ENCODE data around the gene CDK6.
"Not testable (repeated sequence)": the region's sequence is repeated elsewhere in the genome, so short reads cannot be mapped to it uniquely, and the experiment has no call there.

CDK6 gene

DNA sequence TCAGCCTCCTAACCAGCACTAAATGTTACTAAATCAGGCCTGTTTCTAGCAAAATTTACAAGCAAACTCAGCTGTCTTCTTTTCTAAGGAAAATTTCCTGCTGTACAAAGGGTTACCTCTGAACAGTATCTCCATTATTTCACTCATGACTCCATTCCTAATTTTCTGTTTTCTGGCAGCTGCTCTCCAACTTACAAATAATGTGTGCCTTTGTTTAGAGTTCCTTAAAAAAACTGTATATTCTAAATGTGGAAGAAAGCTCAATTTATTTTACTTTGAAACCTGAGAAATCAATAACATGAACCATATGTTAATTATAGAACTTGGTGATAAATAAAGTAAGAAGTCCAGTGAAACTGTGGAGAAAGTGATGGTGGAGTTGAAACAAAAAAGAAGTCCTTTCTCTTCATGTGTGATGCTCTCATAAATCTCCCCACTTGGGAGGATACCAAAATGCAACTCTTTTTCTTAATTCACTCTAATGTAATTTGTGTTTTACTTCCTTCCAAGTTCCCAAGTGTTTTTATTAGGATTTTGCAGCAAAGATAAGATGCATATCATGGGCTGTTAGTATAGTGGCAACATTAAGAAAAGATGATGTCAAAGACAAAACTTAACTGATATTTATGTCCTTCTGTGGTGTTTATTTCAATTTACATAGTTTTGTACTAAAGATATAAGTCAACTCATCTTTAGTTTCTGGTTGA lies 74.8 kb downstream of the CDK6 start:
- Histone ChIP-seq H3K4me1 (ENCODE audit: low read length) (peaks cover 11% of the 10 kb centered on the region), H3K79me2 (ENCODE audit: low read length) (peaks cover 43% of the 10 kb centered on the region)

DNA sequence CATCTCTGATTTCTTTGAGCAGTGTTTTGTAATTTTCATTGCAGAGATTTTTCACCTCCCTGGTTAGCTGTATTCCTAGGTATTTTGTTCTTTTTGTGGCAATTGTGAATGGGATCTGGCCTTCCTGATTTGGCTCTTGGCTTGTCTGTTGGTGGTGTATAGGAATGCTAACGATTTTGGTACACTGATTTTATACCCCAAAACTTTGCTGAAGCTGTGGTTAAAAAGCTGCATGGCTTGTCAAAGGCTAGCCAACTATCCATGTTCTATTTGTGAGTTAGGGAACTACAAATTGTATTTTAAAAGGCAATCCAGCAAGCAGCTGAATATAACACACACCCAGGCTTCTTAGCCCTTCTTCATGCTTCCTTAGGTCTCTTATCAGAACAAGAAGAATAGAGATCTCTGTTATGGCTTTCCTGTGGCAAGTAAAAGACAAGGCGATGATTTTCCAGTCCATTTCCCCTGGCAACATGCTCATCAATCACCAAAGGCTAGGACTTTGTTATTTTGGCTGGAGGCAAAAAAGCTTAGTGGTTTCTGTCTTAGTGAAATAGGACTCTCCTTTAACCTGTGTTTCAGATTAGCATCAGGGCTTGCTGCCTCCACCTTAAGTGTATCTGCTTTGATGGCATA lies 77.5 kb downstream of the CDK6 start:
- peaks cover 19% of the 10 kb centered on the region for H3K36me3 ChIP-seq (replicated peaks; ENCODE audit: low read depth, low read length)

More for the DNA sequence above, 74.8 kb downstream of the CDK6 start:
- Histone ChIP-seq H4K20me1 (ENCODE audit: insufficient read depth, low read length) (peaks cover 11% of the 10 kb centered on the region), H3K9ac (ENCODE audit: low read length) (no peak overlapping the region), H3K27ac (ENCODE audit: low read length) (no peak overlapping the region), H2AFZ (ENCODE audit: low read depth, low read length) (no peak overlapping the region), H3K4me2 (ENCODE audit: low read length) (no peak overlapping the region), H3K4me3 (ENCODE audit: low read length) (no peak overlapping the region), H3K27me3 (ENCODE audit: low read depth, low read length) (no peaks in the 10 kb centered on the region), H3K36me3 (replicated peaks; ENCODE audit: low read depth, low read length) (peaks cover 19% of the 10 kb centered on the region), H3K9me3 (ENCODE audit: insufficient read depth, low read length) (no peaks in the 10 kb centered on the region)
- no peak for TF ChIP-seq EZH2phosphoT487 (IDR thresholded peaks at IDR 0.05; ENCODE audit: low read depth)
- TF ChIP-seq, protein P1, sequence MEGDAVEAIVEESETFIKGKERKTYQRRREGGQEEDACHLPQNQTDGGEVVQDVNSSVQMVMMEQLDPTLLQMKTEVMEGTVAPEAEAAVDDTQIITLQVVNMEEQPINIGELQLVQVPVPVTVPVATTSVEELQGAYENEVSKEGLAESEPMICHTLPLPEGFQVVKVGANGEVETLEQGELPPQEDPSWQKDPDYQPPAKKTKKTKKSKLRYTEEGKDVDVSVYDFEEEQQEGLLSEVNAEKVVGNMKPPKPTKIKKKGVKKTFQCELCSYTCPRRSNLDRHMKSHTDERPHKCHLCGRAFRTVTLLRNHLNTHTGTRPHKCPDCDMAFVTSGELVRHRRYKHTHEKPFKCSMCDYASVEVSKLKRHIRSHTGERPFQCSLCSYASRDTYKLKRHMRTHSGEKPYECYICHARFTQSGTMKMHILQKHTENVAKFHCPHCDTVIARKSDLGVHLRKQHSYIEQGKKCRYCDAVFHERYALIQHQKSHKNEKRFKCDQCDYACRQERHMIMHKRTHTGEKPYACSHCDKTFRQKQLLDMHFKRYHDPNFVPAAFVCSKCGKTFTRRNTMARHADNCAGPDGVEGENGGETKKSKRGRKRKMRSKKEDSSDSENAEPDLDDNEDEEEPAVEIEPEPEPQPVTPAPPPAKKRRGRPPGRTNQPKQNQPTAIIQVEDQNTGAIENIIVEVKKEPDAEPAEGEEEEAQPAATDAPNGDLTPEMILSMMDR (IDR thresholded peaks at IDR 0.05; ENCODE audit: low read depth, low read length) = no peak

DNA sequence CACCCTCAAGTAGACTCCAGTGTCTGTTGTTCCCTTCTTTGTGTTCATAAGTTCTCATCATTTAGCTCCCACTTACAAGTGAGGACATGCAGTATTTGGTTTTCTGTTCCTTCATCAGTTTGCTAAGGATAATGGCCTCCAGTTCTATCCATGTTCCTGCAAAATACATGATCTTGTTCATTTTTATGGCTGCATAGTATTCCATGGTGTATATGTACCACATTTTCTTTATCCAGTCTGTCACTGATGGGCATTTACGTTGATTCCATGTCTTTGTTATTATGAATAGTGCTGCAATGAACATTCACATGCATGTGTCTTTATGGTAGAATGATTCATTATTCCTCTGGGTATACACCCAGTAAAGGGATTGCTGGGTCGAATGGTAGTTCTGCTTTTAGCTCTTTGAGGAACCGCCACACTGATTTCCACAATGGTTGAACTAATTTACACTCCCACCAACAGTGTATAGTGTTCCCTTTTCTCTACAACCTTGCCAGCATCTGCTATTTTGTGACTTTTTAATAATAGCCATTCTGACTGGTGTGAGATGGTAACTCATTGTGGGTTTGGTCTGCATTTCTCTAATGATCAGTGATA lies 79.0 kb downstream of the CDK6 start:
- H3K36me3 ChIP-seq (replicated peaks; ENCODE audit: low read depth, low read length) = peaks cover 19% of the 10 kb centered on the region
- not testable (repeated sequence) for H3K27ac ChIP-seq (ENCODE audit: low read length)

More for the DNA sequence above, 77.5 kb downstream of the CDK6 start:
- Histone ChIP-seq H3K9me3 (ENCODE audit: insufficient read depth, low read length) (no peaks in the 10 kb centered on the region), H3K9ac (ENCODE audit: low read length) (no peak overlapping the region), H3K4me2 (ENCODE audit: low read length) (no peak overlapping the region), H3K4me3 (ENCODE audit: low read length) (no peak overlapping the region), H3K4me1 (ENCODE audit: low read length) (peaks cover 5% of the 10 kb centered on the region), H3K27me3 (ENCODE audit: low read depth, low read length) (no peaks in the 10 kb centered on the region), H3K27ac (ENCODE audit: low read length) (no peak overlapping the region), H3K79me2 (ENCODE audit: low read length) (peaks cover 28% of the 10 kb centered on the region), H4K20me1 (ENCODE audit: insufficient read depth, low read length) (peaks cover 18% of the 10 kb centered on the region), H2AFZ (ENCODE audit: low read depth, low read length) (no peak overlapping the region)
- TF ChIP-seq, protein P1 (IDR thresholded peaks at IDR 0.05; ENCODE audit: low read depth, low read length) = no peak
- TF ChIP-seq EZH2phosphoT487 (IDR thresholded peaks at IDR 0.05; ENCODE audit: low read depth) = no peak

DNA sequence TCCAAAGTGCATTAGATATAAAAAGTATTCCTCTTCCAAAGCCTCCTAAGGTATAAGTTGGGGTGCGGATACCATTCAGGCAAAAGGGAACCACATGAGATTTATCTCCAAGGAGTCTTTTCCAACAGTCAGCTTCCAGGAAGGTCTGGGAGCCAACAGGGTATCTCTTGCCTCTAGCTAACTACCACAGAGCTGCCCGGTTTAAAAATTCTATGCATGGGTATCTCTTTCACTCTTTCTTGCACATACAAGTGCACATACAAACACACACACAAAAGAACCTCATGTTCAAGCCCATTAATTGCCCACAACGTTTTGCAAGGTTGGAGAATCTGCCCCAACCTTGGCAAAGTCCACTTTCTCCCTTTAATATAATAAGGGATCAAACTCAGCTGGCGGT lies 80.7 kb downstream of the CDK6 start:
- Histone ChIP-seq H3K9me3 (ENCODE audit: insufficient read depth, low read length) (no peaks in the 10 kb centered on the region), H3K36me3 (replicated peaks; ENCODE audit: low read depth, low read length) (peaks cover 8% of the 10 kb centered on the region), H3K9ac (ENCODE audit: low read length) (no peak overlapping the region), H3K79me2 (ENCODE audit: low read length) (peaks cover 39% of the 10 kb centered on the region), H2AFZ (ENCODE audit: low read depth, low read length) (no peak overlapping the region), H4K20me1 (ENCODE audit: insufficient read depth, low read length) (peaks cover 26% of the 10 kb centered on the region), H3K4me2 (ENCODE audit: low read length) (no peak overlapping the region), H3K4me1 (ENCODE audit: low read length) (no peaks in the 10 kb centered on the region), H3K4me3 (ENCODE audit: low read length) (no peak overlapping the region), H3K27ac (ENCODE audit: low read length) (no peak overlapping the region), H3K27me3 (ENCODE audit: low read depth, low read length) (no peaks in the 10 kb centered on the region)
- TF ChIP-seq, protein P1 (IDR thresholded peaks at IDR 0.05; ENCODE audit: low read depth, low read length) = no peak
- no peak for TF ChIP-seq EZH2phosphoT487 (IDR thresholded peaks at IDR 0.05; ENCODE audit: low read depth)

More for the DNA sequence above, 79.0 kb downstream of the CDK6 start:
- H3K9ac ChIP-seq (ENCODE audit: low read length); H3K9me3 ChIP-seq (ENCODE audit: insufficient read depth, low read length); H3K27me3 ChIP-seq (ENCODE audit: low read depth, low read length); H3K4me3 ChIP-seq (ENCODE audit: low read length); H3K4me2 ChIP-seq (ENCODE audit: low read length); H3K4me1 ChIP-seq (ENCODE audit: low read length); H2AFZ ChIP-seq (ENCODE audit: low read depth, low read length): not testable (repeated sequence)
- H4K20me1 ChIP-seq (ENCODE audit: insufficient read depth, low read length) = peaks cover 26% of the 10 kb centered on the region
- H3K79me2 ChIP-seq (ENCODE audit: low read length) = peaks cover 29% of the 10 kb centered on the region

Data from OCI-LY3 (cell line).